Astrocyte of the spinal cord (primary cell): ENCODE results near the gene BICD1.

Experiments used
- DNase-seq: peaks from one replicate; pipeline ENCODE4 v3.0.0; 2011; ENCODE audit warnings: low read depth, low spot score
- H3K4me3 ChIP-seq: 2 replicates; pipeline ENCODE4 v1.5.1; 2011; ENCODE audit warnings: low read depth, mild to moderate bottlenecking, low read length, moderate library complexity
- in situ Hi-C: cut with HindIII; loops from 2 replicates; pipeline ENCODE4 v1.10.0; 2017; ENCODE audit warnings: low sequenced_read_pairs
- TF ChIP-seq, protein P1 (sequence below): IDR thresholded peaks from 2 replicates; pipeline ENCODE4 v1.5.1; 2012; ENCODE audit warnings: low read depth, mild to moderate bottlenecking, low read length, inconsistent platforms

BICD1 gene

DNA sequence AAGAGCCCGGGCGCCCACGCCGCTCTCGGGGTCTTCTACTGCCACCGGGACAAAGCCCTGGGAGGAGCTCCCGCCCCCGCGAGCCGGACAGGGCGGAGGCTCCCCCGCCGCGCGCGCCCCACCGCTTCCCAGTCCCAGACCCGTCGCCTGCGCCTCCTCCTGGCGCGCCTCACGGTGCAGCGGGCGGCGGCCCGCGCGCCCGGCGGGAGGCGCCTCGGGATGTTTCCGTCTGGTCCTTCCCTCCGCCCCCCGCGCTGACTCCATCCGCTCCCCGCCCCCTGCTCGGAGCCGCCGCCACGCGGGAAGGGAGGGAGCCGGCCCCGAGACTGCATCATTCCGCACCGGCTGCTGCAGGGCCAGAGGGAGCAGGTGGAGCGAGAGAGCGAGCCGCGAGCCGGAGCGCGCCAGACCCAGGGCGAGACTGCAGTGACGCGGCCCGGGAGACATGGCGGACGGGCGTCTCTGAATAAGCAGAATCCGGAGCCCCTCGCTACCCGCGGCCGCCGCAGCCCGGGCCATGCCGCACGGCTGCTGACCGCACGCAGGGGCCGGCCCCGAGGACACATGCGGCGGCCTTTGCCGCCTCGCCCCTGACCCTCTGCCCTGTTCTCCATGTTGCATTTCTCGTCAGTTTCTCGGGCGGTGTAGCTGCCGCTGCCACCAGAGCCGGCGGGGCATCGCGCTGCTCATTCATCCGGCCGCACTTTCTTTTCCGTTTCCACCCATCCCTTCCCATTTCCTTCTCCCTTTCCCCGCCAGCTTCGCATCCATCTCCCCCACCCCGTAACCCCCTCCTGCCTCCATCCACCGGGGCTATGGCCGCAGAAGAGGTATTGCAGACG lies at the start of gene BICD1:
Gene BICD1 (plus strand): TSS at position 331 of the 842 bp plus-strand sequence. CDS start 485 bp downstream, at position 816.
- H3K4me3 ChIP-seq, result peak within 1 kb of the TSS; percentile 90
- in situ Hi-C loops, result no loop called here
- peak; percentile 92 for DNase-seq
- TF ChIP-seq, protein P1, sequence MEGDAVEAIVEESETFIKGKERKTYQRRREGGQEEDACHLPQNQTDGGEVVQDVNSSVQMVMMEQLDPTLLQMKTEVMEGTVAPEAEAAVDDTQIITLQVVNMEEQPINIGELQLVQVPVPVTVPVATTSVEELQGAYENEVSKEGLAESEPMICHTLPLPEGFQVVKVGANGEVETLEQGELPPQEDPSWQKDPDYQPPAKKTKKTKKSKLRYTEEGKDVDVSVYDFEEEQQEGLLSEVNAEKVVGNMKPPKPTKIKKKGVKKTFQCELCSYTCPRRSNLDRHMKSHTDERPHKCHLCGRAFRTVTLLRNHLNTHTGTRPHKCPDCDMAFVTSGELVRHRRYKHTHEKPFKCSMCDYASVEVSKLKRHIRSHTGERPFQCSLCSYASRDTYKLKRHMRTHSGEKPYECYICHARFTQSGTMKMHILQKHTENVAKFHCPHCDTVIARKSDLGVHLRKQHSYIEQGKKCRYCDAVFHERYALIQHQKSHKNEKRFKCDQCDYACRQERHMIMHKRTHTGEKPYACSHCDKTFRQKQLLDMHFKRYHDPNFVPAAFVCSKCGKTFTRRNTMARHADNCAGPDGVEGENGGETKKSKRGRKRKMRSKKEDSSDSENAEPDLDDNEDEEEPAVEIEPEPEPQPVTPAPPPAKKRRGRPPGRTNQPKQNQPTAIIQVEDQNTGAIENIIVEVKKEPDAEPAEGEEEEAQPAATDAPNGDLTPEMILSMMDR, result peak; percentile 8

DNA sequence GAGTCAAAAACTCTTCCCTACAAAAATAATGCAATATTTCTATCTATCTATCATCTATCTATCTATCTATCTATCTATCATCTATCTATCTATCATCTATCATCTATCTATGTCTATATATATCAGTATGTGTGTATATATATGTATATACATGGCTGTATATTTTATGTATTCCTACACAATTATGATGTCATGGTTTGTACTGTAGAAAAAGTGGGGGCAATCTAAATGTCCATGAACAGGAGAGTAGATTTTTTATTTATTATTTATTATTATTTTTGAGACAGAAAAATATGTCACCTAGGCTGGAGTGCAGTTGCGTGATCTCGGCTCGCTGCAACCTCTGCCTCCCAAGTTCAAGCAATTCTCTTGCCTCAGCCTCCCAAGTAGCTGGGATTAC lies 45.6 kb upstream of the BICD1 start:
- TF ChIP-seq, protein P1, result no peak
- DNase-seq, result no peak
- in situ Hi-C loops, result no loop called here

DNA sequence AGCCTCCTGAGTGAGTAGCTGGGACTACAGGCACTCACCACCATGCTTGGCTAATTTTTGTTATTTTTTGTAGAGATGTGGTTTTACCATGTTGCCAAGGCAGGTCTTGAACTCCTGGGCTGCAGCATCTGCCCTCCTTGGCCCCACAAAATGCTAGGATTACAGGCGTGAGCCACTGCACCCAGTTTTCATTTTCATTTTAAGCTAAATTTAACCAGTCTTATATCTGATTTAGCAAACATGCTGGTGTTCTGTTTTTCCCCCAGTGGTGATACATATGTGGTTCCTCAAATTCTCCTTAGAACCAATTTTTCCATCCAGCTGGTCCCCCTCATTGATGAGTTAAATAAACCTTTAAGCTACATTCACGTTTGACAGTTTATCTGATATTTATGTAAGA lies 43.8 kb upstream of the BICD1 start:
- in situ Hi-C loops, result no loop called here
- no peak overlapping the region for H3K4me3 ChIP-seq
- no peak for DNase-seq
- TF ChIP-seq, protein P1, result no peak

More for the DNA sequence above, 45.6 kb upstream of the BICD1 start:
- no peak overlapping the region for H3K4me3 ChIP-seq

DNA sequence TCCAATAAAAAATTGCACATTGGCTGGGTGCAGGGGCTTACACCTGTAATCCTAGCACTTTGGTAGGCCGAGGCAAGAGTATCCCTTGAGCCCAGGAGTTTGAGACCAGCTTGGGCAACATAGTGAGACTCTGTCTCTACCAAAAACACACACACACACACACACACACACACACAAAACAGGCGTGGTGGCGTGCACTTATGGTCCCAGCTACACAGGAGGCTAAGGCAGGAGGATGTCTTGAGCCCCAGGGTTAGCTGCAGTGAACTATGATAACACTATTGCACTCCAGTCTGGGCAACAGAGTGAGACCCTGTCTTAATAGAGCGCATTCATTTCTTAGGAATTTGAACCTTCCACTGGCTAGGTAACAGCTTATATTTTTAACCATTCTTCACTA lies 42.9 kb upstream of the BICD1 start:
- DNase-seq, result no peak
- TF ChIP-seq, protein P1, result no peak
- in situ Hi-C loops, result no loop called here
- H3K4me3 ChIP-seq, result no peak overlapping the region

DNA sequence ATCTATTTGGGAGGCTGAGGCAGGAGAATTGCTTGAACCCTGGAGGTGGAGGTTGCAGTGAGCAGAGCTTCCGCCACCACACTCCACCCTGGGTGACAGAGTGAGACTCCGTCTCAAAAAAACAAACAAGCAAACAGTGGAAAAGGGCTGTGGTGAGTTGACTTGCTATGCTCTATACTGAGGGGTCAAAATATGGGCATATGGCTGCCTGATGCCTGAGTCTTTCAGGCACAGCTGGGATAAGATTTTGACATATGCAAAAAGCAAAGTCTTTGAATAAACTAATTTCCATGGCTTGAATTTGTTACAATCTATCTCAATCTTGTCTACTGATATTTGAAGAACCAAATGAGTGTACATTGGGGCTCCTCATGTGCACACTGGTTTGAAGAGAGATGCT lies 40.4 kb upstream of the BICD1 start:
- H3K4me3 ChIP-seq, result no peak overlapping the region
- no peak for DNase-seq
- in situ Hi-C loops, result no loop called here
- TF ChIP-seq, protein P1, result no peak

DNA sequence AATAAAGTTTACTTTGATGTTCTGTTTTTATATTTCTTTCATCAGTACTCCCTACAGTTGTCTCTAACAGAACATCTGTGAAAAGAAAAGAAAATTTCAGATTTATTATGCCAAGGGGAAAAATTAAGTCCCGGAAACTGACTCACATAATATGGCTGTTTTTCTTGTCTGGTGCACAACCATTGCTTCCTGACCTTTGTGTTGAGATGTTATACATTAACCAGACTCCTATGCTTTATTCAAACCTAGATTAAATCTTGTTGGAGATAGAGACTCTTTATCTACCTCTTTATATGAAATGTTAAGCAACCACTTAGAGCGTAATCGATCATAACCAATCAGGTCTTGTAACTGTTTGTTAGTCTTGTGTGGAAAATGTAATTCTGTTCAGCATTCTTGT lies 37.6 kb upstream of the BICD1 start:
- H3K4me3 ChIP-seq, result no peak overlapping the region
- DNase-seq, result peak; percentile 18
- in situ Hi-C loops, result no loop called here
- TF ChIP-seq, protein P1, result no peak
